ENCODE results near the gene H2BK1. TPM values are rescaled to one million over a fixed set of nuclear protein-coding genes. Genes with fewer than 3 reads are reported as not detected.

The H2BK1 gene
- total RNA-seq, 1 experiment from 2014 or later, result not detected

DNA sequence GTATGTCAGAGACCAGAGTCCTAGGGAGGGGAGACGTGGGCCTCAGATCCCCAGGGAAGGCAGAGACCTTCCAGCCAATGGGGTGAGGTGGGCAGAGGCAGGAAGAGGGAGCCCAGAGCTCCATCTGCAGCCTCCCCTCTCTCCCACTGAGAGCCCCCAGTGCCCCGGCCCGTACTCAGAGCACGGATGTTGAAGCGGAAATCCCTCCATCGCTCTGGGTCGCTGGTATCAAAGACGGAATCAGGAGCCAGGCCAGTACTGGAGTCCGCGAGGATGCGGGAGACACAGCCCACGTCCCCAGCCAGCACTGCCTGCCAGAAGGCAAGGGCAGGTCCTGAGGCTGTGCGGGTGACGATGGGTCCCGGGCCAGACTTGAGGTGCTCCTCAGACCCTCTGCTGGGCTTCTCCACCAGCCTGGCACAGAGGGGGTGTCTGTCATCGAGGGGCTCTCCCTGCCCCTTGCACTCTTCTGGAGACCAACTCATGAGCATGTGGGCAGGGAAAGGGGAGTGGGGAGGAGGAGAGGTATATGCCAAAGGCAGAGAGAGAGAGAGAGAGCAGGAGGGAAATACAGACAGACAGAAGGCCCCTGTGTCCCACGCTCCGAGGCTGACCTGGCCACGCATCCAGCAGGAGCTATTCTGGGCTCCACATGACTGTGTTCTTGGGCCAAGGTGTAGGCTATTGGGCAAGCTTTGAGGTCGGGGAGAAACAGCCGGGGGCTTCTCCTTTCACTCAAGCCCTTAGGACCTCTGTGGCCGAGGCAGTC is 23.5 kb downstream of the H2BK1 start, which contains the start of gene ASB10:
Gene ASB10, minus strand, starts transcription at position 611 of the 769 bp plus-strand sequence. Its CDS starts 120 bp downstream, at position 491.
- ChIA-PET POLR2A (no interaction called here), CTCF (no interaction called here)
- Histone ChIP-seq H3K9me3 (ENCODE audit: control insufficient read depth, insufficient read depth, low read depth, low read length) (no peaks in the 10 kb centered on the region), H3K4me3 (ENCODE audit: low read depth in 2 of 2, low read length in 2 of 2) (no peak within 1 kb of the TSS), H3K36me3 (ENCODE audit: control insufficient read depth, insufficient read depth, low read length) (no peaks in the 10 kb centered on the region), H3K27me3 (ENCODE audit: control insufficient read depth, insufficient read depth, low read length) (no peaks in the 10 kb centered on the region), H3K27ac (ENCODE audit: low read length) (no peak within 1 kb of the TSS), H3K4me1 (ENCODE audit: control insufficient read depth, insufficient read depth, low read length) (no peaks in the 10 kb centered on the region)
- ATAC-seq (peak; percentile 31; the same call in 1 of the 2 replicates), DNase-seq (ENCODE audit: low read depth, low spot score) (no peak)
- TF ChIP-seq TCF7L2 (IDR thresholded peaks at IDR 0.05; ENCODE audit: low read depth, low read length), result no peak
- no peak for TF ChIP-seq SIN3A (IDR thresholded peaks at IDR 0.05; ENCODE audit: borderline replicate concordance, insufficient read depth, low read depth, low read length)
- no peak for TF ChIP-seq CTCF (IDR thresholded peaks at IDR 0.05)
- no peak for TF ChIP-seq POLR2AphosphoS5 (IDR thresholded peaks at IDR 0.05; ENCODE audit: low read depth, low read length)
- no peak for TF ChIP-seq REST (IDR thresholded peaks at IDR 0.05; ENCODE audit: insufficient read depth in 1 of 2, low read depth in 2 of 2, low read length in 1 of 2)
- intact Hi-C loops (cut with micrococcal nuclease; ENCODE audit: unreplicated experiment) (no loop called here), in situ Hi-C loops (cut with HindIII; ENCODE audit: low pct_unique_long_range_greater_than_20kb, low sequenced_read_pairs) (no loop called here)
- no TSS peak for BruUV-seq (replicated peaks)

DNA sequence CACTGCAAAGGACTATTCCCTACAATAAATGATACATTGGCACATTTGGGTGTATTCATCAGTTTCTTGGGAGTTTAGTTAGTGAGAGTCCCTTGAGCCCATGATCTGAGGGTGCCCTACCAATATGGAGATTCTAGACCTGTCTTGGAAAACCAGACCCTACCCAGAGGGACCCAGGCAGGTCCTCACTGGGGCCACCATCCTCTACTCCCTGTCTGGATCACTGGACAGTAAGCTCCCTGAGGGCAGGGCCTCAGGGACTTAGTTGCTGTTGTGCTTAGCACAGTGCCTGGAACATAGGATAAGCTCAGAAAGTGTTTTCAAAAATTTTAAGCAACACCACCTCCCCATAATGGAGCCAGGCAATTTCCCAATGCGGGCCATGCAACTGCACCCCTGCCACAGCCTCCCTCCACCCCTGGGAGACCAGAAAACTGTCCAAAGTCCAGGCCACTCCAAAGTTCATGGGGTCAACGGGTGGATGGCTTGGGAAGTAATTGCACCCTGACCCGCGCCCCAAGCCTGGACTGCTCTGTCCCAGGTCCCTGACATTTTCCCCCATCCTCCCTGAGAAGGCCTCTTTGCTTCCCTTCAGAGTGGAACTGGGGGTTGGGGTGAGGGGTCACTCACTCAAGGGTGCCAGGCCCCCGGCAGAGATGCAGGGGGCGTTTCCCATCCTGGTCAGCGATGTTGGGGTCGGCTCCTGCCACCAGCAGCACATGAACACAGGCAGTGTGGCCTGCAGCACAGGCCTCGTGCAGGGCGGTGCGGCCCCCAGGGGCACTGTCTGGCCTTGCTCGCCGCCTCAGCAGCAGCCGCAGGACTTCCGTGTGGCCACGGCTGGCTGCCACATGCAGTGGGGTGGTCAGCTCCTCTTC is 24.3 kb downstream of the H2BK1 start:
- no peak overlapping the region for H3K4me3 ChIP-seq (ENCODE audit: low read depth in 2 of 2, low read length in 2 of 2)
- in situ Hi-C loops (cut with HindIII; ENCODE audit: low pct_unique_long_range_greater_than_20kb, low sequenced_read_pairs), result no loop called here
- no peaks in the 10 kb centered on the region for H3K9me3 ChIP-seq (ENCODE audit: control insufficient read depth, insufficient read depth, low read depth, low read length)
- intact Hi-C loops (cut with micrococcal nuclease; ENCODE audit: unreplicated experiment), result no loop called here
- no peaks in the 10 kb centered on the region for H3K36me3 ChIP-seq (ENCODE audit: control insufficient read depth, insufficient read depth, low read length)
- no TSS peak for BruUV-seq (replicated peaks)
- POLR2A ChIA-PET, result no interaction called here
- CTCF ChIA-PET, result no interaction called here
- no peak overlapping the region for H3K27ac ChIP-seq (ENCODE audit: low read length)
- no peak for DNase-seq (ENCODE audit: low read depth, low spot score)
- no peaks in the 10 kb centered on the region for H3K27me3 ChIP-seq (ENCODE audit: control insufficient read depth, insufficient read depth, low read length)
- no peak for ATAC-seq
- TF ChIP-seq TCF7L2 (IDR thresholded peaks at IDR 0.05; ENCODE audit: low read depth, low read length) (no peak), POLR2AphosphoS5 (IDR thresholded peaks at IDR 0.05; ENCODE audit: low read depth, low read length) (no peak)
- no peaks in the 10 kb centered on the region for H3K4me1 ChIP-seq (ENCODE audit: control insufficient read depth, insufficient read depth, low read length)

Data from Panc1 (cell line).